HepG2 (cell line): Measurements from ENCODE around the gene MOGAT3. TPM values are rescaled to one million over a fixed set of nuclear protein-coding genes. Genes with fewer than 3 reads are reported as not detected.

Experiments
- CBX2 ChIP-seq, 2 experiments: fragments of 200-600 bp in 1 of 2; sonication (generic); formaldehyde crosslinking in 1 of 2; IDR thresholded peaks; 2 replicates each; pipeline versions ENCODE4 v1.7.0 to v1.8.1; 2018 to 2022; ENCODE audit warnings: low read depth in 2 of 2, low read length in 1 of 2, mild to moderate bottlenecking in 1 of 2, missing genetic modification reagents in 1 of 2
- CC2D1A ChIP-seq: sonication (generic); formaldehyde crosslinking; IDR thresholded peaks from 2 replicates; pipeline ENCODE4 v1.8.1; 2023; ENCODE audit warnings: mild to moderate bottlenecking, missing genetic modification reagents
- CTCF ChIP-seq: sonication (generic); formaldehyde crosslinking; IDR thresholded peaks from 2 replicates; pipeline ENCODE4 v1.5.0; 2020; ENCODE audit warnings: mild to moderate bottlenecking, missing genetic modification reagents, moderate library complexity
- EP300 ChIP-seq, 3 experiments: sonication (generic) in 1 of 3; formaldehyde crosslinking in 1 of 3; IDR thresholded peaks; 2 replicates each; pipeline versions ENCODE4 v1.5.1 to v1.6.1; 2011 to 2020; ENCODE audit warnings: low read depth in 2 of 3, low read length in 2 of 3, borderline replicate concordance in 1 of 3, improper control_type of control experiment in 1 of 3, mild to moderate bottlenecking in 1 of 3, missing genetic modification reagents in 1 of 3, moderate library complexity in 1 of 3
- NCOA1 ChIP-seq: sonication (generic); formaldehyde crosslinking; IDR thresholded peaks from 2 replicates; pipeline ENCODE4 v1.9.0; 2021; ENCODE audit warnings: missing genetic modification reagents
- NFIB ChIP-seq: sonication (generic); formaldehyde crosslinking; IDR thresholded peaks from 2 replicates; pipeline ENCODE4 v1.9.0; 2021; ENCODE audit warnings: missing genetic modification reagents, mild to moderate bottlenecking, borderline replicate concordance
- NRL ChIP-seq: sonication (generic); formaldehyde crosslinking; IDR thresholded peaks from 2 replicates; pipeline ENCODE4 v1.5.0; 2020; ENCODE audit warnings: missing genetic modification reagents, mild to moderate bottlenecking, moderate library complexity, borderline replicate concordance
- PHF5A ChIP-seq: IDR thresholded peaks from one replicate; pipeline ENCODE4 v1.6.1; 2018; ENCODE audit warnings: low read depth, missing genetic modification reagents; ENCODE audit not compliant: unreplicated experiment
- RAD21 ChIP-seq: fragments of 450-650 bp; formaldehyde crosslinking; IDR thresholded peaks from 2 replicates; pipeline ENCODE4 v1.5.0; 2020; ENCODE audit warnings: mild to moderate bottlenecking
- SP1 ChIP-seq, 2 experiments: fragments of 450-650 bp in 1 of 2; sonication (generic) in 1 of 2; formaldehyde crosslinking in 1 of 2; IDR thresholded peaks; 2 replicates each; pipeline versions ENCODE4 v1.4.0 to v1.6.1; 2016 to 2020; ENCODE audit warnings: missing genetic modification reagents in 1 of 2
- SYNCRIP ChIP-seq: fragments of 200-400 bp; formaldehyde crosslinking; IDR thresholded peaks from 2 replicates; pipeline ENCODE4 v1.6.1; 2018; ENCODE audit warnings: mild to moderate bottlenecking, low read depth, low read length; ENCODE audit not compliant: insufficient read depth
- TFDP1 ChIP-seq: IDR thresholded peaks from 2 replicates; pipeline ENCODE4 v1.6.1; 2016; ENCODE audit warnings: missing compliant biosample characterization, missing genetic modification reagents, borderline replicate concordance
- ZBTB38 ChIP-seq: sonication (generic); formaldehyde crosslinking; IDR thresholded peaks from 2 replicates; pipeline ENCODE4 v1.5.1; 2020; ENCODE audit warnings: mild to moderate bottlenecking, missing genetic modification reagents
- ZNF431 ChIP-seq: sonication (generic); formaldehyde crosslinking; IDR thresholded peaks from 2 replicates; pipeline ENCODE4 v1.9.0; 2022; ENCODE audit warnings: missing genetic modification reagents, low read depth, mild to moderate bottlenecking, borderline replicate concordance
- ZNF768 ChIP-seq: sonication (generic); formaldehyde crosslinking; IDR thresholded peaks from 2 replicates; pipeline ENCODE4 v1.4.0; 2020; ENCODE audit warnings: missing genetic modification reagents
- ZNF784 ChIP-seq: sonication (generic); formaldehyde crosslinking; IDR thresholded peaks from 2 replicates; pipeline ENCODE4 v1.5.1; 2020; ENCODE audit warnings: missing genetic modification reagents, mild to moderate bottlenecking, borderline replicate concordance
- ZNF788 ChIP-seq: sonication (generic); formaldehyde crosslinking; IDR thresholded peaks from 2 replicates; pipeline ENCODE4 v1.5.0; 2020; ENCODE audit warnings: mild to moderate bottlenecking, missing genetic modification reagents, borderline replicate concordance
- ZNF879 ChIP-seq: sonication (generic); formaldehyde crosslinking; IDR thresholded peaks from 2 replicates; pipeline ENCODE4 v1.8.1; 2023; ENCODE audit warnings: missing genetic modification reagents
- ZNF883 ChIP-seq: sonication (generic); formaldehyde crosslinking; IDR thresholded peaks from 2 replicates; pipeline ENCODE4 v1.5.1; 2020; ENCODE audit warnings: mild to moderate bottlenecking, missing genetic modification reagents; ENCODE audit errors: not compliant biosample characterization
- polyA plus RNA-seq, 8 experiments: library from polyadenylated mRNA; depleted of rRNA in 3 of 8; stranded (reverse) in 7 of 8; unstranded in 1 of 8; fragments of >200 nt; fragmentation: Illumina TruSeq in 4 of 8; extraction: Trizol in 4 of 8; gene quantifications; 2 replicates each; pipeline versions ENCODE4 v1.2.1 to v1.2.3, GENCODE V29; 2011 to 2016; ENCODE audit warnings: low read depth in 4 of 8, missing spikeins in 1 of 8, mixed read lengths in 1 of 8; ENCODE audit not compliant: insufficient read depth in 1 of 8
- total RNA-seq, 5 experiments: library from RNA; depleted of rRNA; stranded (reverse); fragments of >200 nt; fragmentation: Illumina TruSeq; extraction: Trizol; gene quantifications; 2 replicates each; pipeline ENCODE4 v1.2.3, GENCODE V29; 2016; ENCODE audit warnings: low read depth in 1 of 5
- TF ChIP-seq, protein P1 (sequence below): sonication (generic); formaldehyde crosslinking; IDR thresholded peaks from 2 replicates; pipeline ENCODE4 v1.8.1; 2023; ENCODE audit warnings: missing genetic modification reagents, mild to moderate bottlenecking, borderline replicate concordance
- TF ChIP-seq, protein P2 (sequence below): sonication (generic); formaldehyde crosslinking; IDR thresholded peaks from 2 replicates; pipeline ENCODE4 v1.8.1; 2023; ENCODE audit warnings: mild to moderate bottlenecking, missing genetic modification reagents

The MOGAT3 gene
- total and polyA plus RNA-seq, 2 of the 13 experiments (the other 11 are each of a cell fraction or from before 2014, with no cell fraction given), result 22.5 to 30.5 TPM

DNA sequence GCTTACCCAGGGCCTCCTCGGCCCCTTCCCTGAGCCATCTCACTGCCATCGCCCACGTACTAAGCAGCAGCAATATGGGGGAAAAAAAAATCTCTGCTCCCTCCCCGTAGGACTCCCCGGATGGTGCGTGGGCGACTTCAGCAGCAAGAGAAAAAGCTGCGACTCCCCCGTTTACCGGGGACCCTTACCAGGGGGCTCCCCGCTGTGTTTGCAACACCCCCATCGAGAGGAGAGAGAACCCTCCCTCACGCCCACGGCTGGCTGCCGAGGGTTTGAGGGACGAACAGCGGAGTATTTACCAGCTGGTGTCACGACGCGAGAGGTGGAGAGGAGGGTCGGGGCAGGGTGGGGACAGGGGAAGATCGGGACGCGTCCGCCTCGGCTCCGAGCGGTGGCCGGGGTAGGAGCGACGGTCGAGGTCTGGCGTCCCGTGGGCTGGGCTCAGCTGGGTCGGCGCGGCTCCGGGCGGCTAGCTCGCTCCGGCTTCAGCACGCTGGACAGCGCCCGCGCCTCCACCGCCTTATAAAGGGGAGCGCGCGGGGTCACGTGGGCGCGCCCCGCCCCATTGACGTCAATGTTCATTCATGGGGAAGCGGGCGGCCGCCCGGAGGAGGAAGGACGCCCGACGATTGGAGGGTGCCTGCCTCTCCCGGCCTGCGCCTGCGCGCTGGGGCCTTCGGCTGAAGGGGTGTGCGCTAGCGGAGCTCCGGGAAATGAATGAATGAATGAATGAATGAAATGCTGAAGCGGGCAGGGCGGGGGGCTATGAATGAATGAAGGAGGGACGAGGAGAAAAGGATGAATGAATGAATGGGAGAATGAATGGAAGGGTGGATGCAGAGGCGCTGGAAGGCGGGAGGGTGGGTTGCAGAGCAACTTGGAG is 35.5 kb downstream of the MOGAT3 start, which contains the start of gene VGF (continued):
- TF ChIP-seq ZNF788 (CRISPR knock-in tag), result peak; percentile 98
- no peak for TF ChIP-seq CC2D1A (CRISPR knock-in tag)
- no peak for TF ChIP-seq NFIB (CRISPR knock-in tag)
- TF ChIP-seq NRL (CRISPR knock-in tag), result peak; percentile 90; the same call in 1 of the 2 replicates
- peak; percentile 99 for TF ChIP-seq ZNF784 (CRISPR knock-in tag)
- TF ChIP-seq SP1 (IDR thresholded peaks at IDR 0.05), result no peak
- TF ChIP-seq SP1 (CRISPR knock-in tag; IDR thresholded peaks at IDR 0.05), result peak; percentile 92
- TF ChIP-seq, protein P1, sequence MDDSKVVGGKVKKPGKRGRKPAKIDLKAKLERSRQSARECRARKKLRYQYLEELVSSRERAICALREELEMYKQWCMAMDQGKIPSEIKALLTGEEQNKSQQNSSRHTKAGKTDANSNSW, result peak; percentile 94; the same call in 1 of the 2 replicates
- TF ChIP-seq ZNF431 (CRISPR knock-in tag), result peak; percentile 98
- TF ChIP-seq CBX2 (IDR thresholded peaks at IDR 0.05; ENCODE audit: low read depth, low read length), result no peak
- peak; percentile 72; the same call in 1 of the 2 replicates for TF ChIP-seq CBX2 (CRISPR knock-in tag; IDR thresholded peaks at IDR 0.05; ENCODE audit: low read depth)
- TF ChIP-seq CTCF, result 0 out of 2 replicates have a peak, but pooled peaks have one; percentile 17
- TF ChIP-seq ZBTB38 (CRISPR knock-in tag), result peak; percentile 92
- peak; percentile 99 for TF ChIP-seq ZNF883 (CRISPR knock-in tag)
- TF ChIP-seq TFDP1 (CRISPR knock-in tag), result peak; percentile 82
- TF ChIP-seq NCOA1 (CRISPR knock-in tag), result 0 out of 2 replicates have a peak, but pooled peaks have one; percentile 87
- no peak for TF ChIP-seq EP300 (IDR thresholded peaks at IDR 0.05; ENCODE audit: low read depth in 2 of 2, low read length in 2 of 2)
- peak; percentile 53; the same call in 1 of the 2 replicates for TF ChIP-seq EP300 (CRISPR knock-in tag; IDR thresholded peaks at IDR 0.05; ENCODE audit: borderline replicate concordance)
- peak; percentile 53 for TF ChIP-seq PHF5A
- no peak for TF ChIP-seq SYNCRIP
- peak; percentile 88; the same call in 1 of the 2 replicates for TF ChIP-seq ZNF879 (CRISPR knock-in tag)
- TF ChIP-seq, protein P2, sequence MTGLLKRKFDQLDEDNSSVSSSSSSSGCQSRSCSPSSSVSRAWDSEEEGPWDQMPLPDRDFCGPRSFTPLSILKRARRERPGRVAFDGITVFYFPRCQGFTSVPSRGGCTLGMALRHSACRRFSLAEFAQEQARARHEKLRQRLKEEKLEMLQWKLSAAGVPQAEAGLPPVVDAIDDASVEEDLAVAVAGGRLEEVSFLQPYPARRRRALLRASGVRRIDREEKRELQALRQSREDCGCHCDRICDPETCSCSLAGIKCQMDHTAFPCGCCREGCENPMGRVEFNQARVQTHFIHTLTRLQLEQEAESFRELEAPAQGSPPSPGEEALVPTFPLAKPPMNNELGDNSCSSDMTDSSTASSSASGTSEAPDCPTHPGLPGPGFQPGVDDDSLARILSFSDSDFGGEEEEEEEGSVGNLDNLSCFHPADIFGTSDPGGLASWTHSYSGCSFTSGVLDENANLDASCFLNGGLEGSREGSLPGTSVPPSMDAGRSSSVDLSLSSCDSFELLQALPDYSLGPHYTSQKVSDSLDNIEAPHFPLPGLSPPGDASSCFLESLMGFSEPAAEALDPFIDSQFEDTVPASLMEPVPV (CRISPR knock-in tag), result peak; percentile 97
- peak; percentile 47 for TF ChIP-seq RAD21
- TF ChIP-seq ZNF768 (CRISPR knock-in tag), result peak; percentile 86
